ENCODE measurements around the gene SDF2.

SDF2 gene

GRCh38 chr17:28702752-28703150 is 41.0 kb upstream of the SDF2 start:
- H3K4me1 ChIP-seq, result no peaks in the 10 kb centered on the region
- H3K4me2 ChIP-seq, result no peak overlapping the region
- peaks cover 39% of the 10 kb centered on the region for H4K20me1 ChIP-seq
- no peak overlapping the region for H3K4me3 ChIP-seq
- TF ChIP-seq Cebpa-rat (IDR thresholded peaks at IDR 0.05), result no peak
- H3K27me3 ChIP-seq, result no peaks in the 10 kb centered on the region
- H3K9ac ChIP-seq, result no peak overlapping the region; the same call in 1 of the 2 replicates
- H3K27ac ChIP-seq, result no peak overlapping the region
- peaks cover 86% of the 10 kb centered on the region for H3K36me3 ChIP-seq
- no peaks in the 10 kb centered on the region for H3K9me3 ChIP-seq

DNA sequence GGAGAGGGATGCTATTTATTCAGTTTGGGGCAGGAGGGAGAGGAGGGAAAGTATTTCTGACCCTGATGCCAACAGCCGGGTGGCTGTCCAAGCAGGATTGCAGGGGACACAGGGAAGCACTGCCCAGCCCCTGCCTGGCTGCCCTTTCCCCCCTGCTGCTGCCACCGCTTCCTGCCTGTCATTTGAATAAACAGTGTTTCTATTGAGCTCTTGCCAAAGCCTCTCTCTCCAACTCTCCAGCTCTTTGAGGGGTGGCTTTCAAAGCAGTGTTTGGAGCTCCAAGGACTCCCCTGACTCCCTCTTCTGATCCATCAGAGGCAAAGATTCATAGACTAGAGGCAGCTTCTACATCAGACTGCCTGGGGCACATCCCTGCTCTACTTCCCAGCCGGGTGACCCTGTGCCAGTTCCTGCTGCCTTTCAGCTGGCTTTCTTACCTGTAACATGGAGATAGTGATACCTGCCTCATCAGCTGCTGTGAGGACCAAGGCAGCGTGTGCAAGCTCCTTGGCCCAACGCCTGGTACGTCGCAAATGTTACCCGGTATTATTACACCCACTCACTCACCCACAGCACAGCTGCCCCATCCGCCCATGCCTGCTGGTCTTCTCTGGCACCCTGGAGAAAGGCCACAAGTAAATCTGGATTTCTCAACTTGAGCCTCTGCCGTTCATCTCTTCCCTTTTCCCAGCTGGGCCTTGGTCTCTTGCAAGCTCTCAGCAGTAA is 40.5 kb upstream of the SDF2 start:
- Histone ChIP-seq H3K4me2 (no peak overlapping the region), H3K27ac (no peak overlapping the region), H3K9ac (no peak overlapping the region; the same call in 1 of the 2 replicates), H4K20me1 (peaks cover 39% of the 10 kb centered on the region), H3K9me3 (no peaks in the 10 kb centered on the region), H3K36me3 (peaks cover 92% of the 10 kb centered on the region), H3K4me3 (no peak overlapping the region), H3K4me1 (no peaks in the 10 kb centered on the region), H3K27me3 (no peaks in the 10 kb centered on the region)
- no peak for TF ChIP-seq Cebpa-rat (IDR thresholded peaks at IDR 0.05)

DNA sequence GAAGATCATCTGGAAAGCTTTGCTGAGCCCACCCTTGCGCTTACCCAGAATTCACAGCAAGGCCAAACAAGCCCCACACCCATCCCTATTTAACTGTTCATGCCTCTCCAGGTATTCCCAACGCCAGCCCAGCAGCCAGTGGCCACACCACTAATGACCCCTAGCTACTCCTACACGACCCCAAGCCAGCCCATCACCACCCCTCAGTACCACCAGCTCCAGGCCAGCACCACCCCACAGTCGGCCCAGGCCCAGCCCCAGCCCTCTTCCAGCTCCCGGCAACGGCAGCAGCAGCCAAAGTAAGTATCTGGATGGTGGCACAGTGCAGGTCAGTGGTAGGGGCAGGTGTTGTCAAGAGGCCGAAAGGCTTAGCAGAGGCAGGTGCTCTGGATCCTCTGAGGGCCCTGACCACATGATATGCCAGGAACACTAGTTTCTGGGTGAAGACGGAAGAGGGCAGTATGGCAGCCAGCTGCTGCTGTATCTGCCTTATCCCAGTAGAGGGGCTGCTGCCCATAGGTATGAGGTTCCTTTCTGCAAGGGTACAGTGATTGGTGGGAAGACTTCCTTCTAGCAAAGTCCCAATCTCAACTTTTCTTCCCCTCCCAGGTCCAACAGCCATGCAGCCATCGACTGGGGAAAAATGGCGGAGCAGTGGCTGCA is 39.3 kb upstream of the SDF2 start:
- no peak overlapping the region for H3K9ac ChIP-seq
- H4K20me1 ChIP-seq, result peaks cover 39% of the 10 kb centered on the region
- no peaks in the 10 kb centered on the region for H3K9me3 ChIP-seq
- H3K36me3 ChIP-seq, result peaks cover 99% of the 10 kb centered on the region
- no peak overlapping the region for H3K4me3 ChIP-seq
- no peak for TF ChIP-seq Cebpa-rat (IDR thresholded peaks at IDR 0.05)
- H3K4me1 ChIP-seq, result no peaks in the 10 kb centered on the region
- no peak overlapping the region for H3K4me2 ChIP-seq
- H3K27ac ChIP-seq, result no peak overlapping the region
- H3K27me3 ChIP-seq, result no peaks in the 10 kb centered on the region

DNA sequence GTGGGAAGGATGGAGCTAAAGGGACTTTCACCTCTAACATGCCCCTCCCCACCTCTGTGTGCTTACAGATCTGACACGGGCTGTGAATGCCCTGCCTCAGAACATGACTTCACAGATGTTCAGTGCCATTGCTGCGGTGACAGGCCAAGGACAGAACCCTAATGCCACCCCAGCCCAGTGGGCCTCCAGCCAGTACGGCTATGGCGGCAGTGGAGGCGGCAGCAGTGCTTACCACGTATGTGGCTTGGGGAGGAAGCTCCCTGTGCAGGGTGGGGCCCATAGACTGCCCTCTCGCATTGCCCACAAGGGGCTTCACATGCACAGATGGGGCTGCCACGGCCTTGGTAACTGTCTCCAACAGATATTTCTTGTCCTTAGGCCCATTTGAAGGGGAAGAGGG is 38.6 kb upstream of the SDF2 start:
- Histone ChIP-seq H3K4me1 (no peaks in the 10 kb centered on the region), H3K9me3 (no peaks in the 10 kb centered on the region), H4K20me1 (peaks cover 39% of the 10 kb centered on the region), H3K4me3 (no peak overlapping the region), H3K9ac (no peak overlapping the region), H3K27me3 (no peaks in the 10 kb centered on the region), H3K4me2 (no peak overlapping the region), H3K27ac (no peak overlapping the region), H3K36me3 (peaks cover 99% of the 10 kb centered on the region)
- TF ChIP-seq Cebpa-rat (IDR thresholded peaks at IDR 0.05), result no peak

DNA sequence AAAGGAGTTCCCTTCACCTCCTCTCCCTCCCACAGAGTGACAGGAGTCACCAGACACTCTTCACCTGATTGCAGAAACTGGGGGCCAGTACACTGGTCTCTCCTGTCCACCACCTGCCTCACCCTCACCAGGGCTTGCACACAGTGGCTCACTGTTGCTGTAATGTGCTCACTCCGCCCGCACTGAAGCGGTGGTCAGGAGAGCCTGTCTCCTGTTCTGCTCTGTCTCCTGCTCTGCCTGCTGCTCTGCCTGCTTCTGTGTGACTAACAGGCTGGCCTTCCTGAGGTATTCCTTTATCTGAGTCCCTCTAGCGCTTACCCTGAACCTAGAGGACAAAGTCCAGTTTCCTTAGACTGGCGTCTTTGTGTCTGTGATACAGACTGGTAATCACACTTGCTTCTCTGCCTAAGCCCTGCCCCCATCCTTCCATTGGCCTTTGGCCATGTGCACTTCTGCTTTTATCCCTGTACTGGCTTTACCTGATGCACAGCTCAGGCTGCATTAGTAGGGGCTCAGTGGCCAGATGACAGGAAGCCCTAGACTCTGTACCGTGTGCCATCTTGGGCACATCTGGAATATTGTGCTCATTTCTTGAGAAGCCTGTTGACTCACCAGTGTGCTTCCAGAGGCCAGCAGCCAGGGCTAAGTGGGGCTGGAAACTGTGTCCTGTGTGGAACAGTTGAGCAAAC is 36.7 kb upstream of the SDF2 start:
- no peak for TF ChIP-seq Cebpa-rat (IDR thresholded peaks at IDR 0.05)
- Histone ChIP-seq H3K4me1 (no peaks in the 10 kb centered on the region), H3K36me3 (peaks cover 100% of the 10 kb centered on the region), H4K20me1 (peaks cover 23% of the 10 kb centered on the region), H3K27ac (no peak overlapping the region), H3K9me3 (no peaks in the 10 kb centered on the region), H3K4me3 (no peak overlapping the region), H3K27me3 (no peaks in the 10 kb centered on the region), H3K4me2 (no peak overlapping the region), H3K9ac (no peak overlapping the region)

DNA sequence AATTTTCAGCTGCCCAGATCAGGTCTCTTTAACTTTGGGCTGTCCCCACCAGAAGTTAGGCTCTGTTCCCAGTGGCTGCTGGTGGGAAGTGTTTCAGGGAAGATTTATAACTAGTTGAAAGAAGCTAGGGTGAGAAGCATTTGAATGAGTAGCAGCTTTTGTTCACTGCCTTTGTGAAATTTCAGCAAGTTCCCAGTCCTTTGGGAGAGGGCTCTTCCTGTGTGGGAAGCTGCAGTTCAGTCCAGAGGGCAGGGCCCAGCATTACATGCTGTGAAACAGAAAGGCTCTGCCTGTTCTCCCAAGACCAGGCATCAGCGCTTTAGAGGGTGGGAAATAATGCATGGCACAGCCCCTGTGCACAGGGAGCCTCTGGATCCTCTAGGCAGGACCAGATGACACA is 32.2 kb upstream of the SDF2 start:
- H4K20me1 ChIP-seq, result 0 out of 2 replicates have a peak, but pooled peaks cover 10% of the 10 kb centered on the region
- no peaks in the 10 kb centered on the region for H3K9me3 ChIP-seq
- H3K4me3 ChIP-seq, result no peak overlapping the region
- H3K4me2 ChIP-seq, result no peak overlapping the region
- H3K27me3 ChIP-seq, result no peaks in the 10 kb centered on the region
- H3K4me1 ChIP-seq, result no peaks in the 10 kb centered on the region
- no peak overlapping the region for H3K9ac ChIP-seq
- H3K36me3 ChIP-seq, result peaks cover 100% of the 10 kb centered on the region
- TF ChIP-seq Cebpa-rat (IDR thresholded peaks at IDR 0.05), result no peak
- no peak overlapping the region for H3K27ac ChIP-seq

DNA sequence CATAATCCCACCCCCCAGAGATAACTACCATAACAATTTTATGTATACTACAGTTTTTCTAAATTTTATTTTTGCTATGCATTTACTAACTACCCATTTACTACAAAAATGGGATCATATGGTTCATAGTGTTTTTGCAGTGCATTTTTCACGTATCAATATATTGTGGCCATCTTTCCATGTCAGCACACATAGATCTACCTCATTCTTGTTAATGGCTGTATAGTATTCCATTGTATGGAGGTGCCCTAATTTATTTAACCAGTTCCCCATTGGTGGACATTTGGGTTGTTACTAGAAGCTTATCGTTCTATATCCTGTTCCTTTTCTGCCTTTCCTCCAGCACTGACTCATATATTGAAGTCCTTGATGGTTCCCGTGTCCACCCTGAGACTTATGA is 27.3 kb upstream of the SDF2 start:
- no peak overlapping the region for H3K4me3 ChIP-seq
- no peak overlapping the region for H3K9ac ChIP-seq
- H3K27ac ChIP-seq, result no peak overlapping the region
- 0 out of 2 replicates have a peak, but pooled peaks cover 10% of the 10 kb centered on the region for H4K20me1 ChIP-seq
- H3K4me2 ChIP-seq, result no peak overlapping the region
- no peaks in the 10 kb centered on the region for H3K9me3 ChIP-seq
- H3K4me1 ChIP-seq, result peaks cover 12% of the 10 kb centered on the region
- peaks cover 100% of the 10 kb centered on the region for H3K36me3 ChIP-seq
- no peaks in the 10 kb centered on the region for H3K27me3 ChIP-seq
- no peak for TF ChIP-seq Cebpa-rat (IDR thresholded peaks at IDR 0.05)

DNA sequence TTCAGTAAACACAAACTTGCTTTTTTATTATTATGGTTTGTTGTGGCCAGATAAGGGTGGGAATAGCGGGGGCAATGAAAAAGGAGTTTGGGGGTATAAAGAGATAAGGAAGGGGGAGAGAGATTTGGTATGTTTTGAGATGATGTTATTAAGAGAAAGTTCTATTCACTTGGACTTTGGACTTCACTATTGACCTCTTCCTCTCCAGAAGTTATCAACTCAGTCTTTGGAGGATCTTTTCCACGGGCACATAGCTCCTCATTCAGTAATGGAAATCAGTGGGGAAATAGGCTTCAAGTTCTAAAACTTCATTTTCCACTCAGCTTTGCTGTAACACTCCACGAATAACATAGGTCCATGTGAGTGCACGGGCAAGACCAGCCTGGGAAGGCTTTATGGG is 26.8 kb upstream of the SDF2 start:
- H3K9ac ChIP-seq, result no peak overlapping the region
- peaks cover 100% of the 10 kb centered on the region for H3K36me3 ChIP-seq
- no peak overlapping the region for H3K4me2 ChIP-seq
- H3K27ac ChIP-seq, result no peak overlapping the region
- H4K20me1 ChIP-seq, result 0 out of 2 replicates have a peak, but pooled peaks cover 10% of the 10 kb centered on the region
- TF ChIP-seq Cebpa-rat (IDR thresholded peaks at IDR 0.05), result no peak
- H3K9me3 ChIP-seq, result no peaks in the 10 kb centered on the region
- no peak overlapping the region for H3K4me3 ChIP-seq
- H3K4me1 ChIP-seq, result peaks cover 13% of the 10 kb centered on the region
- no peaks in the 10 kb centered on the region for H3K27me3 ChIP-seq

- H3K4me3 ChIP-seq, result no peak overlapping the region
- TF ChIP-seq Cebpa-rat (IDR thresholded peaks at IDR 0.05), result no peak
- no peak overlapping the region for H3K4me2 ChIP-seq
- H4K20me1 ChIP-seq, result peaks cover 26% of the 10 kb centered on the region; the same call in 1 of the 2 replicates
- no peaks in the 10 kb centered on the region for H3K9me3 ChIP-seq
- peaks cover 100% of the 10 kb centered on the region for H3K36me3 ChIP-seq
- no peaks in the 10 kb centered on the region for H3K27me3 ChIP-seq
- H3K9ac ChIP-seq, result no peak overlapping the region
- no peak overlapping the region for H3K27ac ChIP-seq
- H3K4me1 ChIP-seq, result peaks cover 13% of the 10 kb centered on the region
These were observed 24.6 kb upstream of the SDF2 start for GRCh38 chr17:28686296-28686695.

- H3K27me3 ChIP-seq, result no peaks in the 10 kb centered on the region
- no peak overlapping the region for H3K4me3 ChIP-seq
- peaks cover 26% of the 10 kb centered on the region; the same call in 1 of the 2 replicates for H4K20me1 ChIP-seq
- H3K4me2 ChIP-seq, result no peak overlapping the region
- TF ChIP-seq Cebpa-rat (IDR thresholded peaks at IDR 0.05), result no peak
- H3K27ac ChIP-seq, result no peak overlapping the region
- peaks cover 100% of the 10 kb centered on the region for H3K36me3 ChIP-seq
- H3K4me1 ChIP-seq, result peaks cover 13% of the 10 kb centered on the region
- H3K9me3 ChIP-seq, result no peaks in the 10 kb centered on the region
- H3K9ac ChIP-seq, result 0 out of 2 replicates have a peak overlapping the region, but pooled peaks have one; percentile 11
These were observed 23.7 kb upstream of the SDF2 start for GRCh38 chr17:28685366-28685765.

All from BLaER1 (cell line).